SK-N-MC (cell line): ENCODE data around the gene PILRA.
"Not testable (repeated sequence)": the region's sequence is repeated elsewhere in the genome, so short reads cannot be mapped to it uniquely, and the experiment has no call there.

Experiments
- DNase-seq: peaks from one replicate; pipeline ENCODE4 v3.0.0-alpha.2; 2011; ENCODE audit warnings: low read depth, low spot score
- H3K27ac ChIP-seq: fragments of 200-600 bp; sonication (generic); 2 replicates; pipeline ENCODE4 v1.5.1; 2016; ENCODE audit warnings: mixed run types
- H3K36me3 ChIP-seq: fragments of 200-600 bp; sonication (generic); 2 replicates; pipeline ENCODE4 v1.6.1; 2017; ENCODE audit warnings: antibody characterized with exemption, low read length, mixed read lengths; ENCODE audit not compliant: insufficient read depth
- H3K4me3 ChIP-seq: fragments of 200-600 bp; sonication (generic); 2 replicates; pipeline ENCODE4 v1.5.1; 2016
- H3K9ac ChIP-seq: fragments of 200-600 bp; sonication (generic); 2 replicates; pipeline ENCODE4 v1.8.0; 2017; ENCODE audit warnings: mixed run types, mixed read lengths; ENCODE audit not compliant: insufficient read length
- H3K9me3 ChIP-seq: fragments of 200-600 bp; sonication (generic); 2 replicates; pipeline ENCODE4 v1.6.1; 2017; ENCODE audit warnings: low read depth, mild to moderate bottlenecking, antibody characterized with exemption, low read length, moderate library complexity, mixed read lengths
- EZH2 ChIP-seq: fragments of 200-600 bp; sonication (generic); IDR thresholded peaks from one replicate; pipeline ENCODE4 v1.6.1; 2017; ENCODE audit warnings: antibody characterized with exemption
- FOXP2 ChIP-seq: optimal IDR thresholded peaks from 2 replicates; pipeline ENCODE3; 2011; ENCODE audit warnings: mild to moderate bottlenecking, moderate library complexity; ENCODE audit not compliant: insufficient read depth; ENCODE audit errors: extremely low read length, control extremely low read depth
- POLR2AphosphoS5 ChIP-seq: IDR thresholded peaks from 2 replicates; pipeline ENCODE4 v1.6.1; 2012; ENCODE audit warnings: mild to moderate bottlenecking, low read depth, low read length, borderline replicate concordance

The PILRA gene

DNA sequence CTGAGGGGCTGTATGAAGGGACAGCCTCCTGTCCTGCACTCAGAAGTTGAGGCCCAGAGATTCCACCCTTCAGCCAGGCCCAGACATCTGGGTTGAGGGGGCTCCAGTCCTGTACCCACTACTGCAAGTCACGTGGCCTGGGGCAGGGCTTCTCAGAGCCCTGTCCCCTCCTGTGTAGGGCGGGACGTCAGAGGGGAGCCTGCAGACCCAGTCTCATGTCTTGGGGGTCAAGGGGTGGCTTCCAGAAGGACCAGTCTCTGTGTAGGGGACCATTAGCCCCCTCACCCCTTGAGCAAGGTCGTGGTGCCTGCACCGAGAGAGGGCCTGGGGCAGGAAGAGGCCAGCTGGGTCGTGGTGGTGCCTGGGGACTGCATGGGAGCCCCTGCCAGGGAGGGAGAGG, 593 bp upstream of the PILRA start:
- TF ChIP-seq EZH2 (no peak), POLR2AphosphoS5 (no peak), FOXP2 (no peak)
- Histone ChIP-seq H3K4me3 (no peak overlapping the region), H3K9ac (no peak overlapping the region), H3K27ac (peak overlapping the region; percentile 3; the same call in 1 of the 2 replicates), H3K9me3 (no peaks in the 10 kb centered on the region), H3K36me3 (no peaks in the 10 kb centered on the region)
- no peak for DNase-seq

DNA sequence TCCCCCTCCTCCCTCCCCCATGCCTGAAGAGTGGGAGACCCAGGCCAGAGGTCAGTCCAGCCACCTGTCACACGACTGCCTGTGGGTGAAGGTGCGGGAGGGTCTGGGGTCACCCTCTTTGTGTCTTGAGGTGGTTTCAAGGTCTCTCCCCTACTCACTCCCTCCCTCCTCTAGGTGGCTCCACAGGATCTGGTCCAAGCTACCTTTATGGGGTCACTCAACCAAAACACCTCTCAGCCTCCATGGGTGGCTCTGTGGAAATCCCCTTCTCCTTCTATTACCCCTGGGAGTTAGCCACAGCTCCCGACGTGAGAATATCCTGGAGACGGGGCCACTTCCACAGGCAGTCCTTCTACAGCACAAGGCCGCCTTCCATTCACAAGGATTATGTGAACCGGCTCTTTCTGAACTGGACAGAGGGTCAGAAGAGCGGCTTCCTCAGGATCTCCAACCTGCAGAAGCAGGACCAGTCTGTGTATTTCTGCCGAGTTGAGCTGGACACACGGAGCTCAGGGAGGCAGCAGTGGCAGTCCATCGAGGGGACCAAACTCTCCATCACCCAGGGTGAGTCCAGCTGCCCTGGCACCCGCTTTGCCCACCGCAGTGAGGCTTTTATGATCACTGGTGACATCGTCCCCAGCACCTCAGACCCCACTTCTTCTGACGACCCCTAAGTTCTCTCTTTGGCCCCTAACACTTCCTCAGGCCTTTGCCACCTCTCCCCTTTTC, 747 bp downstream of the PILRA start:
- H3K27ac ChIP-seq, DNase-seq, H3K9ac ChIP-seq: not testable (repeated sequence)

DNA sequence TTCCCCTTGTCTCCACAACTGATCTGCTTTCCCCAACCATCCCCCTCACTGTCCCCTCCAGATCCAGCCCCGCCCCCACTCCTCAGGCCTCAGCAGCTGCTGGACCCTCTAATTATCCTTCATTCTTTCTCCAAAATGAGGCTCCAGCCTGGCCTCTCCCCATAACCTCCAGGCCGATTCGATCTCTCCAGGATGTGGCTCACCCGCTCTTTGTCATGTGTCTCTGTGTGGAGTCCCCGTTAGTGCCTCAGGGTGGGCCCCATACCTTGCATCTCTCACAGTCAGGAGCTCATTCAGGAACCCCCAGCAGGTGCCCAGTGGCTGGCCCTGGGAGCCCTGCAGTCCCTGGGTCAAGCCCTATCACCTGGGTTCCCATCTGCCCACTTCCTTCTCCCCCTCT, 1.3 kb downstream of the PILRA start:
- TF ChIP-seq FOXP2 (no peak), EZH2 (no peak), POLR2AphosphoS5 (no peak)
- no peak for DNase-seq
- Histone ChIP-seq H3K36me3 (no peaks in the 10 kb centered on the region), H3K27ac (no peak overlapping the region), H3K9ac (no peak overlapping the region), H3K4me3 (no peak overlapping the region), H3K9me3 (no peaks in the 10 kb centered on the region)

More for the DNA sequence above, 747 bp downstream of the PILRA start:
- H3K9me3 ChIP-seq, H3K36me3 ChIP-seq, H3K4me3 ChIP-seq: not testable (repeated sequence)

DNA sequence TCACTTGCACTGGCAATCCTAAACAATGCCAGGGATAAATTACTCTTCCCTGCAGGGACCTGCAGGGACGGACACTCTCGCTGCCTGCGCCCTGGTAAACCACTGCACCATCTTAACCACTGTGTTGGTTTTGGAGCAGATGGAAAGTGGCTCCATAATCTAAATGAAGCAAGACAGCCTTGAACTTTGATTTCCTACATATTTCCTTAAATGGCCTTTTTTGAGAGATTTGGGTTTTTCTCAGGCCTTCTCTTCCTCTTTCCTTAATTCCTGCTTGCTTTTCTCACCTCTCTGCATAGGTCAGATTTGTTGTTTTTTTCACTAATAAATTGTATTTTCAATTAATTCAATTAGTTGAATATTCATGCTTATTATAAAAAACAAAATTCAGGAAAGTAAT, 2.8 kb downstream of the PILRA start:
- H3K36me3 ChIP-seq, result no peaks in the 10 kb centered on the region
- TF ChIP-seq FOXP2, result no peak
- no peak for TF ChIP-seq EZH2
- no peak for TF ChIP-seq POLR2AphosphoS5
- H3K4me3 ChIP-seq, result no peak overlapping the region
- DNase-seq, result no peak
- H3K9ac ChIP-seq, result no peak overlapping the region
- H3K27ac ChIP-seq, result no peak overlapping the region
- no peaks in the 10 kb centered on the region for H3K9me3 ChIP-seq

DNA sequence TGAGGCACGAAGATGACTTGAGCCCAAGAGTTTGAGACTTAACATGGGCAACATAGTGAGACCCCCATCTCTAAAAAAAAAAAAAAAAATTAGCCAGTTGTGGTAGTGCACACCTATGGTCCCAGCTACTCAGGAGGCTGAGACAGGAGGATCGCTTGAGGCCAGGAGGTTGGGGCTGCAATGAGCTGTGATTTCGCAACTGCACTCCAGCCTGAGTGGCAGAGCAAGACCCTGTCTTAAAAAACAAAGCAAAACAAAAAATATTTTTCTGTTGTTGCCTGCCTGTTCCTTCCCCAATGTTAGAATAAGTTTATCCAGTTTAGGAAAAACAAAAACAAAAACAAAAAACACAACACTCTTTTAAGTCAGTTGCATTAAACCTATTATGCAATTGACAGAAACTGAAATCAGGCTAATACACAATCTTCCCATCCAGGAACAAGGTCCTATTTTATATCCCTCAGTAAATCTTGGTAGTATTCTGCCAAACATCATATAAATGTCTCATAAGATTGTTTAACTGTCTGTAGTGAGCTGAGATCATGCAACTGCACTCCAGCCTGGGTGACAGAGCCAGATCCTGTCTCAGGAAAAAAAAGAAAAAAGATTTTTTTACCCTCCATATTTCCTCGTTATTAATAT, 4.9 kb downstream of the PILRA start:
- H3K9ac ChIP-seq, result no peak overlapping the region

DNA sequence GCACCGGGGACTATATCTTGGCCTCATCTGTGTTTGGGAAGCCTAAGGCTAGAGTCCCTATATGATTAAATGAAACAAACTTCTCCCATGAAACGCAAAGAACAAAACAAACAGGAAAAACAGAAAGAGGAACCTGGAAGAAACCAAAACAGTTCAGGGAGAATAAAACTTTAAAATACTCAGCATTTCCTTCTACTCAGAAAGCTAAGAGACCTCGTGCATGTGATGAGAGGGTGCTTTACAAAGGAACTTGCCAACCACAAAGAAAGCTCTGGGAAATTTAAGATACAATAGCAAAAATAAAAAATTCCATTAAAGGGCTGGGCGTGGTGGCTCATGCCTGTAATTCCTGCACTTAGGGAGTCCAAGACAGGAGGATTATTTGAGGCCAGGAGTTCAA, 6.9 kb downstream of the PILRA start:
- no peak overlapping the region for H3K27ac ChIP-seq
- H3K4me3 ChIP-seq, result no peak overlapping the region
- no peak overlapping the region for H3K9ac ChIP-seq
- TF ChIP-seq FOXP2 (no peak), EZH2 (no peak), POLR2AphosphoS5 (no peak)
- H3K9me3 ChIP-seq, result no peaks in the 10 kb centered on the region
- no peak for DNase-seq
- no peaks in the 10 kb centered on the region for H3K36me3 ChIP-seq

More for the DNA sequence above, 4.9 kb downstream of the PILRA start:
- TF ChIP-seq POLR2AphosphoS5, result no peak
- no peak for TF ChIP-seq FOXP2
- TF ChIP-seq EZH2, result no peak
- no peak for DNase-seq
- H3K36me3 ChIP-seq, result no peaks in the 10 kb centered on the region
- no peak overlapping the region for H3K4me3 ChIP-seq
- no peaks in the 10 kb centered on the region for H3K9me3 ChIP-seq
- no peak overlapping the region for H3K27ac ChIP-seq

DNA sequence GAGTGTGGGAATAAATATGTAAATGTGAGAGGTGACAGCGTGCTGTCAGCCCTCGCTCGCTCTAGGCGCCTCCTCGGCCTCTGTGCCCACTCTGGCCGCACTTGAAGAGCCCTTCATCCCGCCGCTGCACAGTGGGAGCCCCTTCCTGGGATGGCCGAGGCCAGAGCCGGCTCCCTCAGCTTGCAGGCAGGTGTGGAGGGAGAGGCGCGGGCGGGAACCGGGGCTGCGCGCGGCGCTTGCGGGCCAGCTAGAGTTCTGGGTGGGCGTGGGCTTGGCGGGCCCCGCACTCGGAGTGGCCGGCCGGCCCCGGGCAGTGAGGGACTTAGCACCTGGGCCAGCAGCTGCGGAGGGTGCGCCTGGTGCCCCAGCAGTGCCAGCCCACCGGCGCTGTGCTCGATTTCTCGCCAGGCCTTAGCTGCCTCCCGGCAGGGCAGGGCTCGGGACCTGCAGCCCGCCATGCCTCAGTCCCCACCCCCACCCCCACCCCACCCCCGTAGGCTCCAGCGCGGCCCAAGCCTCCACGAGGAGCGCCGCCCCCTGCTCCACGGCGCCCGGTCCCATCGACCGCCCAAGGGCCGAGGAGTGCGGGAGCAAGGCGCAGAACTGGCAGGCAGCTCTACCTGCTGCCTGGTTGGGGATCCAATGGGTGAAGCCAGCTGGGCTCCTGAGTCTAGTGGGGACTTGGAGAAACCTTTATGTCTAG, 8.4 kb downstream of the PILRA start:
- not testable (repeated sequence) for H3K27ac ChIP-seq, H3K9me3 ChIP-seq, H3K36me3 ChIP-seq, H3K4me3 ChIP-seq, H3K9ac ChIP-seq, DNase-seq

DNA sequence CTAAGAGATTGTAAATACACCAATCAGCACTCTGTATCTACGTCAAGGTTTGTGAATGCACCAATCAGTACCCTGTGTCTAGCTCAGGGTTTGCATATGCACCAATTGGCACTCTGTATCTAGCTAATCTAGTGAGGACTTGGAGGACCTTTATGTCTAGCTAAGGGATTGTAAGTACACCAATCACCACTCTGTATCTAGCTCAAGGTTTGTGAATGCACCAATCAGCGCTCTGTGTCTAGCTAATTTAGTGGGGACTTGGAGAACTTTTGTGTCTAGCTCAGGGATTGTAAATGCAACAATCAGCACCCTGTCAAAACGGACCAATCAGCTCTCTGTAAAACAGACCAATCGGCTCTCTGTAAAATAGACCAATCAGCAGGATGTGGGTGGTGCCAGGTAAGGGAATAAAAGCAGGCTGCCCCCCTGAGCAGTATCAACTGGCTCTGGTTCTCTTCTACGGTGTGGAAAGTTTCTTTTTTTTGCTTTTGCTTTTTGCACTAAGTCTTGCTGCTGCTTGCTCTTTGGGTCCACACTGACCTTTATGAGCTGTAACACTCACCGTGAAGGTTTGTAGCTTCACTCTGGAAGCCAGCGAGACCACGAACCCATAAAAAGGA, 9.1 kb downstream of the PILRA start:
- DNase-seq, H3K36me3 ChIP-seq, H3K9ac ChIP-seq, H3K4me3 ChIP-seq, H3K27ac ChIP-seq, H3K9me3 ChIP-seq: not testable (repeated sequence)
